NCI-H748 treated with DMSO at 0.1 percent for 48 hours (cell line): ENCODE data around the gene KIFBP.
"Not testable (repeated sequence)": the region's sequence is repeated elsewhere in the genome, so short reads cannot be mapped to it uniquely, and the experiment has no call there.

ENCODE experiments used
- DNase-seq: peaks from one replicate; lab custom pipeline; 2025; lab: John Stamatoyannopoulos, UW

The KIFBP gene

GRCh38 chr10:68988530-68989316 lies at the start of gene KIFBP:
KIFBP (plus strand) TSS chr10:68988803; CDS start chr10:68988833, 30 bp downstream.
- peak; percentile 91 for DNase-seq

GRCh38 chr10:68938884-68939283 lies 49.7 kb upstream of the KIFBP start:
- DNase-seq = no peak

- not testable (repeated sequence) for DNase-seq
These were observed 47.7 kb upstream of the KIFBP start for GRCh38 chr10:68940917-68941316.

- no peak for DNase-seq
These were observed 38.0 kb upstream of the KIFBP start for GRCh38 chr10:68950598-68950997.

GRCh38 chr10:68954904-68955303 lies 33.7 kb upstream of the KIFBP start:
- no peak for DNase-seq

GRCh38 chr10:68955355-68955831 lies 33.2 kb upstream of the KIFBP start:
- DNase-seq = no peak

- peak; percentile 49 for DNase-seq
These were observed 32.6 kb upstream of the KIFBP start, which contains the start of gene DDX21 for GRCh38 chr10:68955832-68956532. DDX21 (plus strand) TSS chr10:68956170; CDS start chr10:68956226, 56 bp downstream.

- DNase-seq = no peak
These were observed 31.4 kb upstream of the KIFBP start for GRCh38 chr10:68957284-68957615.

GRCh38 chr10:68957654-68958053 lies 30.9 kb upstream of the KIFBP start:
- DNase-seq = no peak

GRCh38 chr10:68959695-68960527 lies 28.7 kb upstream of the KIFBP start:
- DNase-seq = no peak

GRCh38 chr10:68963151-68963550 lies 25.5 kb upstream of the KIFBP start:
- no peak for DNase-seq

- no peak for DNase-seq
These were observed 14.6 kb upstream of the KIFBP start for GRCh38 chr10:68973975-68974374.

GRCh38 chr10:68975936-68976473 lies 12.6 kb upstream of the KIFBP start:
- DNase-seq = not testable (repeated sequence)

GRCh38 chr10:68979738-68980137 lies 8.9 kb upstream of the KIFBP start:
- not testable (repeated sequence) for DNase-seq

GRCh38 chr10:68981074-68981473 lies 7.5 kb upstream of the KIFBP start:
- DNase-seq = no peak

- DNase-seq = no peak
These were observed 6.2 kb upstream of the KIFBP start for GRCh38 chr10:68982389-68982788.

GRCh38 chr10:68987611-68988010 lies 992 bp upstream of the KIFBP start:
- no peak for DNase-seq

GRCh38 chr10:68989317-68989990 lies 851 bp downstream of the KIFBP start:
- DNase-seq = no peak

GRCh38 chr10:68992636-68993440 lies 4.2 kb downstream of the KIFBP start:
- DNase-seq = no peak

- no peak for DNase-seq
These were observed 8.6 kb downstream of the KIFBP start for GRCh38 chr10:68997211-68997610.

- no peak for DNase-seq
These were observed 16.2 kb downstream of the KIFBP start for GRCh38 chr10:69004821-69005220.
